ENCODE data around the gene FOLR2. TPM values are rescaled to one million over a fixed set of nuclear protein-coding genes. Genes with fewer than 3 reads are reported as not detected.

Gene FOLR2
- total RNA-seq, 2 experiments from 2014 or later: not detected

Other genes starting within 250 kb of the FOLR2 start
- 1 to 10 TPM; 6.6 to 9.3 TPM for gene IL18BP, start 217.9 kb upstream of the FOLR2 start, total RNA-seq
- gene NUMA1, start 136.3 kb upstream of the FOLR2 start, total RNA-seq: 100 to 1,000 TPM; 149 to 158 TPM
- 1 to 10 TPM; 8.3 to 8.5 TPM for gene LRRC51, start 135.9 kb upstream of the FOLR2 start, total RNA-seq
- gene LAMTOR1, start 113.5 kb upstream of the FOLR2 start, total RNA-seq: 10 to 100 TPM; 54.3 to 56.2 TPM
- not detected for gene TOMT, start 110.9 kb upstream of the FOLR2 start, total RNA-seq
- gene ANAPC15, start 104.1 kb upstream of the FOLR2 start, total RNA-seq: 10 to 100 TPM; 62.6 to 64.2 TPM
- not detected for gene FOLR3, start 81.1 kb upstream of the FOLR2 start, total RNA-seq
- not detected for gene FOLR1, start 24.7 kb upstream of the FOLR2 start, total RNA-seq
- gene INPPL1, start 8.0 kb downstream of the FOLR2 start, total RNA-seq: 10 to 100 TPM; 96.9 to 98.9 TPM
- not detected for gene PHOX2A, start 27.4 kb downstream of the FOLR2 start, total RNA-seq
- gene CLPB, start 217.7 kb downstream of the FOLR2 start, total RNA-seq: 10 to 100 TPM; 30.3 to 34.8 TPM

Measured in activated CD4-positive, alpha-beta memory T cell treated with anti-CD3 and anti-CD28 coated beads for 36 hours (primary cell).